ENCODE results near the gene MTHFD2L.
A peak's percentile ranks its signal among the peaks of the same experiment; 100 is the strongest.

MTHFD2L gene

DNA sequence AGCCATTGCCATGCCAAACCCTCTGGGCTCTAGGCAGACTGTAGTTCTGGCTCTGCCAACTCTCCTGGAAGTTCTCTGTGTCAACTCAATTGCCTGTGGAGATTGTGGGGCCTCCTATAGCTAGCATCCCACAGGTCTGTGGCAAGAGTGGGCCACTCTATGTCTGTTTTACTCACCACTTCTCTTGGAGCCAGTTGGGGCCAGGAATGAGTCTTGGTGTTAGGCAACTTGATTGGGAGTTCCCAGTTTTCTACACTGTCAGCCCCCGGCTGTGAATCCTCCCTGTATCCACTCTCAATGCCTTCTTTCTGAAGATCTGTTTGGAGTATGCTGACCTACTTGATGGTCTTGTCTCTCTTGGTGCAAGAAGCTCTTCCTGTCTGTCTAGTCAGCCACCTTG, 102.1 kb downstream of the MTHFD2L start:
- no peak for DNase-seq

- no peak for DNase-seq
Observed at GRCh38 chr4:74262522-74262921, 104.6 kb downstream of the MTHFD2L start.

GRCh38 chr4:74263551-74263950, 105.6 kb downstream of the MTHFD2L start:
- DNase-seq = no peak

DNA sequence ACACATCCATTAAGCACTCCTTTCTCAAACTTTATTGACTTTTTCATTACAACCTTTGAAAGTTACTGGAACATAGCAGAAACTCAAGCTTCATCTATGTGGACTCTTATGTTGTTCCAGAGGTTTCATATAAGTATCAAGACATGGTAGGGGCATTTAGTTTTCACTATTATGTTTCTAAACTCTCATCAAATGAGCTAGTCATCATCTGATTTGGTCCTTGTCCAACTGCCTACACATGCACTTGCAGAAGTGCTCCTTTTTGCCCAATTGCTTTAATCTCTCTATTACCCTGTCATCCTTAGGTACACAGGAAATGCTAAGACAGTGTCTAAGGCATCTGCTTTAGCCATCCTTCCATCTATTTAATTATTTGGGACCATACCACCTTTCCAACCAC, 108.2 kb downstream of the MTHFD2L start:
- no peak for DNase-seq

GRCh38 chr4:74267998-74268606, 110.2 kb downstream of the MTHFD2L start:
- DNase-seq = no peak

- no peak for DNase-seq
Observed at GRCh38 chr4:74268643-74269042, 110.7 kb downstream of the MTHFD2L start.

DNA sequence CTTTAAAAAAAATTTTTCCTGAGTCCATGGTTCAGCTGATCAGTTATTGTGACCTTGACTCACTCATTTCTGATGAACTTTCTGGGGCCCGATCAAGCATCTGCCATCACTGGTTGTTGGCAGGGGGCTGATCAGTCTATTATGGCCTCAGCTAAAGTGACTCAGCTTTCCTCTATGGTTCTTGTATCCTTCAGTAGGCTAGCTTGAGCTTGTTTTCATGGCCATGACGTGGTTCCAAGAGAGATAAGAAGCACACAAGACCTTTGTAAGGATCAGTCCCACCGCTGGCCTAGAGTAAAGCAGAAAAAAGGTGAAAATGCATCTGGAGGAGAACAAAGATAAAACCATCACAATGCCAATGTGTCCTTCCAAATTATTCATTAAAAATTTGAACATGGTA, 120.6 kb downstream of the MTHFD2L start:
- DNase-seq = no peak

DNA sequence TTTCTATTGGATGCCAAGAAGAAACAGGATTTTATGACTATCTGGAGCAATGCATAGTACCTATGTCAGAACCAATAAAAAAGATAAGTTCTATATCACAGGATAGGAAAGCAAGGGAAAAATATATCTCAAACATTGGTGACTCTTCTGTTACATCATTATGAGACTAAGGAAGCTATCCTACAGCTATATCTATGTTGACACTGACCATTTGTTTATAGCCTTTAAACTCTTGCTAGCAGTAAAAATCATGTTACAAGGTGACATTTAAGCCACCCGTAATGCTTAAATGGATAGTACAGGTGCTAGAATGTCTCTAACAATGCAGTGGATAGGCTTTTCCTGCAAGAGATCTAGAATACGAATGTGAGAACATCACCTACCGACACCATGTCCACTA, 121.8 kb downstream of the MTHFD2L start:
- DNase-seq = no peak

DNA sequence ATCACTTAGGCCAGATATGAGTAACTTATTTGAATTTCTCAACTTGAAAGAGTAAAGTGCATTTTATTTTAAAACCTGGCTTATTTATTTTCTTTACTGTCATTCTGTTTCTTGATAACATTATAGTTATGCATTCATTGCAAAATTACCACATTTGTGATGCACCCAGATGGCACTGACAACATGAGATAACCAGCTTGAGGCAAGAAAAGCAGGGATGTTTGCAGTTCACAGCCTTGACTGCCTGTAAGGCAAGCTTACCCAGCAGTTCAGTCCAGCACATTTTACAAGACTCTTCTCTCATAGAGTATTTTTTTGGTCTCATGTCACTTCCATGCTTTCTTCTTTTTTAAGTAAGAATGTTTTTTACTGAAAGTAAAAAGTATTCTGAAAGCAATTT, 125.0 kb downstream of the MTHFD2L start:
- DNase-seq = no peak

DNA sequence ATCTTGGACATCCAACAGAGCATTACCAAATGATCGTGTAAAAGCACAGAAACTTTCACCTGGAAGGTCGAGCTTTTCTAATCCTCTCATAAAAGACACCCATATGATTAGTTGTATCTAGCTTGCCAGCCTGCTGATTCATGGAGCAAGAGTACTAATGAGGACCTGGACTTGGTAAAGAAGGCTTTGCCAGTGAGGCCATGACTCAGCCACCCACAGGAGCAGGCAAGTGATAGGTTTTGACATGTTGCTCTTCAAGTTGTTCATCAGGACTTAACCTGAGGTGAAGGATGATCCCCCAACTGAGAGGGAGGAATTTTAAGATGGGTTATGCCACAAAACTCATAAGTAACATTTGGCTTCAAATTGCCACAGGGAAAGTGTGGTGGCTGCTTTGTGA, 125.7 kb downstream of the MTHFD2L start:
- DNase-seq = no peak

GRCh38 chr4:74284053-74284452, 126.1 kb downstream of the MTHFD2L start:
- DNase-seq = no peak

DNA sequence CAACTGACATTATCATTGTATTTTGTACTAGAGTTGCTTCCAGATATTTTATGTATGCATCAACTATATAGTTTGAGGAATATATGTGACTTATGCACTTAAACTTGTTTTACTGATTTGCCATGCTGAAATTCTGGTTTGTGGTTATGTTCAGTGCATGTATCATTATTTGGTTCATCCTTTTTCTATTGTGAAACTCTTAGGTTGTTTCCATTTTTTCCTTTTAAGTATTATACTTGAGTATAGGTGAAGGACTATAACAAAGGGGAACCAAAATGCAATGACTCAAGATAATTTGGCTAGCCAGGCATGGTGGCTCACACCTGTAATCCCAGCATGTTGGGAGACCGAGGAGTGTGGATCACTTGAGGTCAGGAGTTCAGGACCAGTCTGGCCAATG, 129.2 kb downstream of the MTHFD2L start:
- no peak for DNase-seq

DNA sequence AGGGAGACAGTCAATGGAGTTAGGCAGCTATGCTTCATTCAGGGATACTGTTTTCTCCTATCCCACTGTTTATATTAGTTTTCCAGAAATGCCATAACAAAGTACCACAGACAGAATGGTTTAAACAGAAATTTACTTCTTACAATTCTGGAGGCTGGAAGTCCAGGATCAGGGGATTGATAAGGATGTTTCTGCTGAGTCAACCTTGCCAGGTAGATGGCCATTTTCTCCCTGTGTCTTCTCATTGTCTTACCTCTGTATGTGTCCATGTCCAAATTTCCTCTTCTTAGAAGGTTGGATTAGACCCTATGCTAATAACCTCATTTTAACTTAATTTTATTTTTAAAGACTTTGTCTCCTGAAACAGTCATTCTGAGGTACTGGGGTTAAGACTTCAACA, 129.9 kb downstream of the MTHFD2L start:
- no peak for DNase-seq

GRCh38 chr4:74291471-74291870, 133.6 kb downstream of the MTHFD2L start:
- no peak for DNase-seq

- DNase-seq = no peak
Observed at GRCh38 chr4:74292111-74292870, 134.4 kb downstream of the MTHFD2L start.

DNA sequence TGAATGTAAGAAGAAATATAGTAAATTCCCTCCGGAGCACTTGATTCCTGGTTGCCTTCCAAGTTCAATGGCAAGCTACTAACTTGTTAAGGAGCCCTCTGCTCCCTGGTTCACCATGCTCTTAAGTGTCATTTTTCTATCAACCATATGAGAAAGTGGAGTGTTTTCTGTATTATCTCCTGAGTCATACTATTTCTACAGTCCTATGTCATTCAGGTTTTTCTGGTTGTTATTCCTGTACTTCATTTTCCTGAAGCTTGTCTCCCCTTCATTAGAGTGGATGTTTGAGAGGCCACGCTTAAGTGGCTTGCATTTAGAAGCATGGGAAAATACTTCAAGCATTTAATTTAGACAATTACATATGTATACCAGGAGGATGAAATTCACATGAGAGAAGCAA, 135.6 kb downstream of the MTHFD2L start:
- DNase-seq = no peak

DNA sequence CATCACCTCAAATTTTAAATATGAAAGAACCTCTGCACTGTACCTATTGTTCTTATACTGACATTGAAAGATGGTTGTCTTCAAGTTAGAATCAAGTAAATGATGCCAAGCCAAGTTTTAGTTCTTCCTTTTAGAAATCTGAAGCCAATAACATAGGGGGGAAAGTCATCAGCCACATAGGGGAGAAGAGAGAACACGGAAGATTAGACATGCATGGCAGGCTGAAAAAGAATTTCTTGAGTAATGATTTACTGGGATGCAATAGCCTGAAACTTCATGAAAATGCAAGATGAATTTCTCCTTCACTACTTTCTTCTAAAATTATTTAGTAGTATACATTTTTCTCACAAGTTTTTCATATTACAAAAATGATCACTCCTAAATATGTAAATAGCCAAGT, 136.8 kb downstream of the MTHFD2L start:
- no peak for DNase-seq

DNA sequence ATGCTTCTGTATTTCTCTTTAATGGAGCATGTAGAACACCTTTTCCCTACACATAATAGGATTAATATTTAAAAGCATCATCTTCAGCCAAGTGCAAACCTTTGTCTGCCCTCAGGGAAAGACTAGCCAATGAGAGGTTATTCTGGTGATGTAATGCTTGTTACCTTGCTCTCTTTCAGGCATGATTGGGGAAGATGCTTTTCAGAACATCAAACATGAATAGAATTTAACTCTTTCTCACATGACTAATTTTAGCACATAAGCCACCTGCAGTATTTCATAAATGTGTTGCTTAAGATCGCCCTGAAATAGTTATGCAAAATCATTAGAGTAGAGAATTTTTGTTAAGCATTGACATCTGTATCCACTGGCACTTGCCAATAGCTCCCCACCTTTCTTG, 139.6 kb downstream of the MTHFD2L start:
- no peak for DNase-seq

DNA sequence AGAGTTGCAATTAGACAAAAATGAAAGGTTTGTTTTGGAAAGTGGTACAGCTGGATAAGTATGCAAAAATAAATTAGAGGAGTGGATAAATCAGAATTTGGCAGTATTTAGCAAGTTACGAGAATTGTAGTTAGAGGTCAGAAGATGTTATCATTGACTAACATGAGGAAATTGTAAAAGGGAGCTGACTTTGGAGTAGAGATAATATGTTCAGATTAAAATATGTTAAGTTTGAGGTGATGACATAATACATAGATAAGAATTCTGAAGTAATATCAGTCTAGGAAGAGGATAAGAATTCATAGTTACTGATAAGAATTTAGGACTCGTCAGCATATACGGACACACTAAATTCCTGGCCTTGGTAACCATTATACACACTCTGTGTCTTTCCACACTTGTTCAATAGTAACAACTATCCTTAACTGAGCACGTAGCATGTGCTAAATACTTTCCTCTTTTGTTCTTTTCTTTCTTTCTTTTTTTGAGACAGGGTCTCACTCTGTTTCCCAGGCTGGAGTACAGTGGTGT, 146.2 kb downstream of the MTHFD2L start:
- no peak for DNase-seq

GRCh38 chr4:74305000-74305399, 147.1 kb downstream of the MTHFD2L start:
- no peak for DNase-seq

DNA sequence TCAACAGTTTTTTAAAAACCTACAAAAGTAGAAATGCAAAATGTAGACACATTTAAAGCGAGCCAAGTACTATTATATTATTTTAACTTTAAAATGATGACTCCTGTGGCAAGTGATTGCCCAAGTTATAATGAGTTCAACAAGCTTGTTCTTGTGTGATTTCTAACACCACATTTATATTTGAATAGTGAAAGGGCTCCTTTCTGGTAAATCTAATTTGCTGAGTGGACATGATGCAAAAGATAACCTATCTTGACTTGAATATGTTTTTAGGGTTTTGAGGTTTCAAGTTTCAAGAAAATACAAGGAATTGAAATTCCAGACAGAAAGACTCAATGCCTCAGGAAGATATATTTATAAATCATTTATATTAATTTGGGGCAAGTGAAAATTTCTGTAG, 149.3 kb downstream of the MTHFD2L start:
- no peak for DNase-seq

DNA sequence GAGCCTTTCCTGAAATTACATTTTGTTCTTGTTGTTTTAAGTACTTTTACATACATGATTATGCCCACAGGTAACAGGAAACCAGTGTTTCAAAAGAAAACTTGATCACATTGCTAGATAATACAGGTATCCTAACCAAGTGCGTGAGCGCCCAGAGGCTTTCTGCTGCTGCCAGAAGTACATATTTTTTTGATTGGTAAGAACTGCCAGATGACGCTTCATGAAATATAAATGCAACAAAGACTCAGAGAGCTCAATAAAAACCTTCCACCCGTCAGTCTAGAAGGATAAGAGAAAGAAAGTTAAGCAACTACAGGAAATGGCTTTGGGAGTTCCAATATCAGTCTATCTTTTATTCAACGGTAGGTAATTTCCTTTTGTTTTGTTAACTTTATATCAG, 150.3 kb downstream of the MTHFD2L start, which contains the start of gene EPGN:
Gene EPGN, plus strand, starts transcription at position 256 of the 400 bp plus-strand sequence. Its CDS starts 64 bp downstream, at position 320.
- no peak for DNase-seq

GRCh38 chr4:74309223-74309622, 151.3 kb downstream of the MTHFD2L start:
- no peak for DNase-seq

- DNase-seq = peak; percentile 33
Observed at GRCh38 chr4:74311696-74312313, 153.9 kb downstream of the MTHFD2L start.
